Keratinocyte (primary cell): ENCODE data around the gene PAPPA2. TPM values are rescaled to one million over a fixed set of nuclear protein-coding genes. Genes with fewer than 3 reads are reported as not detected.

ENCODE experiments used
- DNase-seq: peaks from one replicate; pipeline ENCODE4 v3.0.0-alpha.2; 2011; ENCODE audit warnings: low read depth, missing footprints, low spot score
- FAIRE-seq: peaks from 2 replicates; lab custom pipeline; 2011; peaks lifted over from hg19 to GRCh38; lab: Jason Lieb, UNC
- H2AFZ ChIP-seq: 2 replicates; pipeline ENCODE4 v1.6.0; 2012; ENCODE audit warnings: low read length, control low read depth, inconsistent platforms; ENCODE audit not compliant: control insufficient read depth
- H3K27ac ChIP-seq: 2 replicates; pipeline ENCODE4 v1.5.1; 2011; ENCODE audit warnings: low read length; ENCODE audit not compliant: control insufficient read depth, insufficient read depth
- H3K27me3 ChIP-seq: 3 replicates; pipeline ENCODE4 v1.6.0; 2011; ENCODE audit warnings: low read length; ENCODE audit not compliant: control insufficient read depth, insufficient read depth; ENCODE audit errors: extremely low read depth
- H3K36me3 ChIP-seq, 2 experiments: 2 replicates in 1 of 2; 3 replicates in 1 of 2; pipeline ENCODE4 v1.5.1; 2011; ENCODE audit warnings: low read length in 2 of 2, mild to moderate bottlenecking in 1 of 2; ENCODE audit not compliant: control insufficient read depth in 2 of 2, insufficient read depth in 2 of 2; ENCODE audit errors: extremely low read depth in 1 of 2
- H3K4me1 ChIP-seq: 3 replicates; pipeline ENCODE4 v1.5.1; 2011; ENCODE audit warnings: low read length; ENCODE audit not compliant: control insufficient read depth, insufficient read depth; ENCODE audit errors: extremely low read depth
- H3K4me2 ChIP-seq: 3 replicates; pipeline ENCODE4 v1.6.0; 2011; ENCODE audit warnings: low read depth, low read length; ENCODE audit not compliant: control insufficient read depth, insufficient read depth; ENCODE audit errors: extremely low read depth
- H3K4me3 ChIP-seq, 3 experiments: fragments of 200-600 bp in 1 of 3; sonication (generic) in 1 of 3; 2 replicates in 2 of 3; 3 replicates in 1 of 3; pipeline ENCODE4 v1.5.1; 2011 to 2016; ENCODE audit warnings: low read length in 3 of 3, mild to moderate bottlenecking in 3 of 3, control low read depth in 2 of 3, inconsistent platforms in 1 of 3, low read depth in 1 of 3, mixed read lengths in 1 of 3, mixed run types in 1 of 3, moderate library complexity in 1 of 3; ENCODE audit not compliant: control insufficient read depth in 2 of 3, insufficient read depth in 2 of 3; ENCODE audit errors: extremely low read depth in 1 of 3
- H3K79me2 ChIP-seq: 2 replicates; pipeline ENCODE4 v1.6.0; 2012; ENCODE audit warnings: low read length; ENCODE audit not compliant: control insufficient read depth, insufficient read depth
- H3K9ac ChIP-seq: 3 replicates; pipeline ENCODE4 v1.6.0; 2011; ENCODE audit warnings: low read length; ENCODE audit not compliant: control insufficient read depth, insufficient read depth; ENCODE audit errors: extremely low read depth
- H3K9me1 ChIP-seq: 3 replicates; pipeline ENCODE4 v1.6.0; 2011; ENCODE audit warnings: low read length; ENCODE audit not compliant: control insufficient read depth, insufficient read depth; ENCODE audit errors: extremely low read depth
- H3K9me3 ChIP-seq: 2 replicates; pipeline ENCODE4 v1.5.1; 2012; ENCODE audit warnings: low read depth, low read length; ENCODE audit not compliant: control insufficient read depth
- H4K20me1 ChIP-seq: 3 replicates; pipeline ENCODE4 v1.6.0; 2011; ENCODE audit warnings: low read length; ENCODE audit not compliant: control insufficient read depth, insufficient read depth; ENCODE audit errors: extremely low read depth
- EZH2 ChIP-seq: IDR thresholded peaks from one replicate; pipeline ENCODE4 v1.6.1; 2012; ENCODE audit warnings: inconsistent platforms, mild to moderate bottlenecking, low read length, moderate library complexity
- dilution Hi-C: fragments of 300-500 bp; cut with MboI; formaldehyde crosslinking; loops from one replicate; pipeline ENCODE4 v1.7.0; 2020; ENCODE audit warnings: low sequenced_read_pairs; ENCODE audit not compliant: extremely low pct_ligation_motif_present
- polyA plus RNA-seq, 5 experiments: library from polyadenylated mRNA; depleted of rRNA in 3 of 5; stranded (reverse) in 3 of 5; stranded (forward) in 1 of 5; unstranded in 1 of 5; fragments of >200 nt; gene quantifications; 1 replicate in 1 of 5; 2 replicates in 3 of 5; 3 replicates in 1 of 5; pipeline versions ENCODE4 v1.2.1 to v1.2.3, GENCODE V29; 2011 to 2012; ENCODE audit warnings: missing spikeins in 2 of 5, low read depth in 1 of 5, low replicate concordance in 1 of 5
- TF ChIP-seq, protein P1 (sequence below), 3 experiments: IDR thresholded peaks in 1 of 3; conservative IDR thresholded peaks in 1 of 3; optimal IDR thresholded peaks in 1 of 3; 2 replicates in 2 of 3; 3 replicates in 1 of 3; pipeline versions ENCODE3 to v1.5.1; 2011; ENCODE audit warnings: low read length in 3 of 3, mild to moderate bottlenecking in 3 of 3, moderate library complexity in 2 of 3, control low read depth in 1 of 3, inconsistent platforms in 1 of 3; ENCODE audit not compliant: insufficient read depth in 2 of 3; ENCODE audit errors: extremely low read depth in 1 of 3

The PAPPA2 gene
- polyA plus RNA-seq, 1 donor (not counting 4 experiments of a cell fraction or from before 2014, with no cell fraction given) = 0.07 TPM

DNA sequence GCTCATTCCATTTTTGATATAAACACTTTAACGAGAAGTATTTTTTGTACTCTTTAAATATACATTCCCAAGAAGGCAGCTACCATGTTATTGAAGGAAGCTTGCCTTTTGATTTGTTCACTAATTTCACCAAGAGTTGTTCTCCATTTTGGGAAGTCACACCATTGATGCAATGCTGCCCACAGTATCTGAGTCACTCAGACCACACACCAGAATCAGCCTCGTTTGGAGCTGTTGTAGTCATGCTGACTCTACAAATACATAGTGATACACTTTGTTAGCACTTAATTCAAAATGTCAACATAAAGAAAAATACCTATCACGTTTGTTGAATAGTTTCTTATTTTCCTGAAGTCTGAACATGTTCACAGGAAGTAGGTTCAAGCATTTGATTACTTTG is 78.7 kb downstream of the PAPPA2 start:
- TF ChIP-seq, protein P1, sequence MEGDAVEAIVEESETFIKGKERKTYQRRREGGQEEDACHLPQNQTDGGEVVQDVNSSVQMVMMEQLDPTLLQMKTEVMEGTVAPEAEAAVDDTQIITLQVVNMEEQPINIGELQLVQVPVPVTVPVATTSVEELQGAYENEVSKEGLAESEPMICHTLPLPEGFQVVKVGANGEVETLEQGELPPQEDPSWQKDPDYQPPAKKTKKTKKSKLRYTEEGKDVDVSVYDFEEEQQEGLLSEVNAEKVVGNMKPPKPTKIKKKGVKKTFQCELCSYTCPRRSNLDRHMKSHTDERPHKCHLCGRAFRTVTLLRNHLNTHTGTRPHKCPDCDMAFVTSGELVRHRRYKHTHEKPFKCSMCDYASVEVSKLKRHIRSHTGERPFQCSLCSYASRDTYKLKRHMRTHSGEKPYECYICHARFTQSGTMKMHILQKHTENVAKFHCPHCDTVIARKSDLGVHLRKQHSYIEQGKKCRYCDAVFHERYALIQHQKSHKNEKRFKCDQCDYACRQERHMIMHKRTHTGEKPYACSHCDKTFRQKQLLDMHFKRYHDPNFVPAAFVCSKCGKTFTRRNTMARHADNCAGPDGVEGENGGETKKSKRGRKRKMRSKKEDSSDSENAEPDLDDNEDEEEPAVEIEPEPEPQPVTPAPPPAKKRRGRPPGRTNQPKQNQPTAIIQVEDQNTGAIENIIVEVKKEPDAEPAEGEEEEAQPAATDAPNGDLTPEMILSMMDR (optimal IDR thresholded peaks at IDR 0.05 in 1 of 3, IDR thresholded peaks at IDR 0.05 in 1 of 3, conservative IDR thresholded peaks at IDR 0.05 in 1 of 3; ENCODE audit: extremely low read depth in 1 of 3, insufficient read depth in 2 of 3, low read length in 3 of 3) = no peak
- no peak for TF ChIP-seq EZH2
- H3K9me1 ChIP-seq = no peaks in the 10 kb centered on the region
- H3K27me3 ChIP-seq = no peaks in the 10 kb centered on the region
- H3K79me2 ChIP-seq = no peaks in the 10 kb centered on the region
- H3K4me3 ChIP-seq = no peak overlapping the region
- H3K27ac ChIP-seq = no peak overlapping the region
- no peak for DNase-seq
- H3K9ac ChIP-seq = no peak overlapping the region
- no peak overlapping the region for H2AFZ ChIP-seq
- peaks cover 4% of the 10 kb centered on the region for H3K9me3 ChIP-seq
- H3K4me2 ChIP-seq = no peak overlapping the region
- H3K36me3 ChIP-seq = no peaks in the 10 kb centered on the region
- dilution Hi-C loops = no loop called here
- no peak for FAIRE-seq
- no peaks in the 10 kb centered on the region for H4K20me1 ChIP-seq
- H3K4me1 ChIP-seq = no peaks in the 10 kb centered on the region

DNA sequence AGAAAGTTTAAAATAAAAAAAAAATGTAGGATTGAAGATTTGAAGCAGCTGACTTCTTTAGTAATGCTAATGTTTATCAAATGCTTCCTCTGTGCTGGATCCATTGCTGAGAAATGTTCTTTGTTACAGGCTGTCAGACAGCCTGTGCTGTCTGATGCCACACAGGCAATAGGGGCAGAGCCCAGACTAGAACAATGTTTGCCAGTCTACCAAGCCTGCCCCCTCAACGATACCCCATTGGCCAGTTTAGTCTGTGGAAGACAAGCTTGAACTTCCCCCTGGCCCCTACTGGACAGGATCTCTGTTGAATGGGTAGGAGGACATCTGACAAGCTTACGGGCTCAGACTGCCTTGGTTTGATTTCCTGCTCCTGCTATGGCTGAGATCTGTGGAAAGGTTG is 79.4 kb downstream of the PAPPA2 start:
- peaks cover 4% of the 10 kb centered on the region for H3K9me3 ChIP-seq
- DNase-seq (no peak), FAIRE-seq (no peak)
- H3K27me3 ChIP-seq = no peaks in the 10 kb centered on the region
- no peak overlapping the region for H3K9ac ChIP-seq
- no peaks in the 10 kb centered on the region for H4K20me1 ChIP-seq
- H3K4me3 ChIP-seq = no peak overlapping the region
- no peak overlapping the region for H3K4me2 ChIP-seq
- H3K4me1 ChIP-seq = no peaks in the 10 kb centered on the region
- TF ChIP-seq EZH2 = no peak
- TF ChIP-seq, protein P1 (optimal IDR thresholded peaks at IDR 0.05 in 1 of 3, IDR thresholded peaks at IDR 0.05 in 1 of 3, conservative IDR thresholded peaks at IDR 0.05 in 1 of 3; ENCODE audit: extremely low read depth in 1 of 3, insufficient read depth in 2 of 3, low read length in 3 of 3) = no peak
- no peak overlapping the region for H2AFZ ChIP-seq
- H3K27ac ChIP-seq = no peak overlapping the region
- no peaks in the 10 kb centered on the region for H3K79me2 ChIP-seq
- dilution Hi-C loops = no loop called here
- H3K36me3 ChIP-seq = no peaks in the 10 kb centered on the region
- H3K9me1 ChIP-seq = no peaks in the 10 kb centered on the region
